Measurements from ENCODE around the gene POLR1D.
A peak's percentile ranks its signal among the peaks of the same experiment; 100 is the strongest.
"Not testable (repeated sequence)": the region's sequence is repeated elsewhere in the genome, so short reads cannot be mapped to it uniquely, and the experiment has no call there.

The POLR1D gene

GRCh38 chr13:27617881-27618321 is 3.8 kb upstream of the POLR1D start:
- DNase-seq (ENCODE audit: low spot score), result no peak

DNA sequence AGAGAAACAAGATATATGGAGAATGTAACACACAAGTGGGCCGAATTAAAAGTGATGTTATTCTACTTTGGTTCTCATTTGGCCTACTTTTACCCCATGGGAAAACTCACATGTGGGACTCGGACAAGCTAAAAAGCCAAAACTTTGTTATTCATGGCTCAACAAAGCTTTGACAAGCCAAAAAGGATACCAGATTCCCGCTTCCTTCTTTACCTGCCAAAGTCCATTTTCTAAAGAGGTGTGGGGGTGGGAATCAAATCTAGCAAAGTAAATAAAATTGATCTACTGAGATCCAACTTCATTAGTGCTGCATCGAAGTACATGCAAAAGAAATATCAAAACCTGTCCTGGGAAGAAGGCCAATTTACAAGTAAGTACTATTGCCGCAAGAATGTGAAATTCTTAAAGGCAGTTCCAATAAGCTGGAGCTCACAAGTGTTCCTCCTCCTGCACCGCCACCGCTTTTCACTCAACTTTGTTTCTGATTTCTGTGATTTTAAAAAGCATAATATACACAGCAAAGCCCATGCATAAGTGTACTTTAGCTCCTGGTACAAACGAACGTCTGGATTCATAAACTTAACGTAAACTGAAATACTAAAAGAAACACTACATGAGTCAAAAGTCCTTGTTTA is 2.5 kb upstream of the POLR1D start:
- DNase-seq (ENCODE audit: low spot score), result no peak

- DNase-seq (ENCODE audit: low spot score), result peak; percentile 46
Observed at GRCh38 chr13:27619728-27620376, 1.8 kb upstream of the POLR1D start.

DNA sequence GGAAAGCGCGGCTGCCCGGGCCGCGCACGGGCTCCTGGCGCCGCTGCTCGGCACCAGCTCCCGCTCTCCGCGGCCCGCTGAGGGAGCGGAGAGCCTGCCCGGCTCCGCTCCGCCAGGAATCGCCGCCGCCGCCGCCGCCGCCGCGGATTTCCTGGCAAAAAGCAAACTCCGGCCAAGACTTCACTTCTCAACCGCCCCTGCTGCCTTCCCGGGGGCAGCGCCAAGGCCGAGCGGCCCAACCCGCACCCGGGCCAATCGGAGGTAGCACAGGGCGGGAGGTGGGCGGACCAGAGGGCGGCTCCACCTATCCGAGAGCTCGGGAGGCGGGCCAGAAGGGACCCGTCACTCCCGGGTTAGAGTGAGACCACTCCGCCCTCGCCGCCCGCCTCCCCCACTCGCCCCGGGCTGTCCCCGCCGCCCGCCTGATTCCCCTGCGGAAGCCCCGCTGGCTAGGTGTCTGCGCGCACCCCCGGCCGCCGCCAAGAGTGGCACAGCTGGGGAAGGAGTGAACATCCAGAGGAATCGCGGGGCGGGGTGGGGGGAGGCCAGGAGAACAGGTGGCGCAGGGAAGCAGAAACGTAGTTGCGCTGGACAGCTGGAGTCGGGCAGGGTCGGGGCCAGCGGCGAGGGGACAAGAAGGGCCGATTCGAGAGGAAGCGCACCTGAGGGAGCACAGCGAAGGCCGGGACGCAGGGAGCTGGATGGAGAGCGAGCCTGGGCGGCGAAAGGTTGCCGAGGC is 1.1 kb upstream of the POLR1D start, which contains the start of gene LNX2:
Gene LNX2 (minus strand): TSS at position 153 of the 739 bp plus-strand sequence. CDS start 38,826 bp downstream, outside the sequence.
- DNase-seq (ENCODE audit: low spot score), result peak; percentile 97

- no peak for DNase-seq (ENCODE audit: low spot score)
Observed at GRCh38 chr13:27621116-27621365, 651 bp upstream of the POLR1D start.

- DNase-seq (ENCODE audit: low spot score), result no peak
Observed at GRCh38 chr13:27622102-27622820, 569 bp downstream of the POLR1D start.

DNA sequence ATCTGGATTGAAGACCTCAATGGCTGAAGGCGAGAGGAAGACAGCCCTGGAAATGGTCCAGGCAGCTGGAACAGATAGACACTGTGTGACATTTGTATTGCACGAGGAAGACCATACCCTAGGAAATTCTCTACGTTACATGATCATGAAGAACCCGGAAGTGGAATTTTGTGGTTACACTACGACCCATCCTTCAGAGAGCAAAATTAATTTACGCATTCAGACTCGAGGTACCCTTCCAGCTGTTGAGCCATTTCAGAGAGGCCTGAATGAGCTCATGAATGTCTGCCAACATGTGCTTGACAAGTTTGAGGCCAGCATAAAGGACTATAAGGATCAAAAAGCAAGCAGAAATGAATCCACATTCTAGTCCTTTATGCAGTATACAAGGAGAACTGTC is 1.2 kb downstream of the POLR1D start:
- no peak for DNase-seq (ENCODE audit: low spot score)

- no peak for DNase-seq (ENCODE audit: low spot score)
Observed at GRCh38 chr13:27624071-27624470, 2.4 kb downstream of the POLR1D start.

DNA sequence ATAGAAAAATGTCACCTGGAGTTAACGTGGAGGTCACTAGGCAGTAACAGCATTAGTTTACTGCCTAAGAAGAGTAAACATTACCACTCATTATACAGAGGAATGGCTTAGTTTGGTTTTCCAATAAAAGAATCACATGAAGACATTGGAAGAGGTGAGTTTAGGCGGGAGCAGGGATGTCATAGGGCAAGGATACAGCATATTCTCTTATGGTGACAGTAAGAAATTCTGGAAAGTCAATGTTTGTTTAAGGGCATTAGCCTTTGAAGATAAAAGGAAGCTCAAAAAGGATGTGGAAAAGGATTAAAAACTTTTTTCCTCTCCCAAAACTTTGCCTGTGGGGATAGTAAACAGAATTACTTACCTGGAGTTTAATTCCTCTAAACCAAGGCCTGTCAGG is 4.1 kb downstream of the POLR1D start:
- DNase-seq (ENCODE audit: low spot score), result no peak

DNA sequence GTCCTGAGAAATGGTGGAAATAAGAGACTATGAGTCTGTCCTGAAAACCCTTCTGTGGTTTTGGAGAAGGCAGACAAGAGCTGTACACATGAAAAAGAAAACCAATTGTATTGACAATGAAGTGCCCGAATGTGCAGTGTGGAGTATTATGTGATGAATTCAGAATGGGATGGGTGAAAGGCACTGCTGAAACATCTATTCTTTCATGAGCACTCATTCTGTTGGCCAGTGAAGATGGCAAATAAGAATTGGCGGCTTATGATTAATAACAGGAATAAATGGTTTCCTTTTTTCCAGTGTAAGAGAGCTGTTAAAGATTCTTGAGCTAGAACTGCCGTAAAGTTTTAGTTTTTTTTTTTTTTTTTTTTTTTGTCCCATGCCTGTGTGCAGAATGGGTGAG is 5.7 kb downstream of the POLR1D start:
- DNase-seq (ENCODE audit: low spot score), result peak; percentile 41

DNA sequence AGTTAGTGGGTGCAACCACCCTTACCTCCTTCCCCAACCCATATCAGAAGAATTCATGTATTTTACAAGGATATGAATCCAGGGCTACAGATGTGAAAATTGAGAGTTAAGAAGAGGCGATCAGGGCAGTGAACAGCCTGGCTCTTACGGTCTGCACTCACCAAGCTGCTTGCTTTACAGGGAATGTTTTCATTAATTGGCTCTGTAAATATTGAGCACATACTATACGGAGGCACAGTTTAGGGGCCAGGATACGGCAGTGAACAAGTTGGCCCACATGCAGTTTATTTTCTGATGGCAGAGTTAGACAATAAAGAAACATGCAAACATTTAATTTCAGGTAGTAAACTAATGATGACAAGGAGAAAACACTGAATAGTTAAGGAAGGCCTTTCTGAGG is 6.4 kb downstream of the POLR1D start:
- no peak for DNase-seq (ENCODE audit: low spot score)

DNA sequence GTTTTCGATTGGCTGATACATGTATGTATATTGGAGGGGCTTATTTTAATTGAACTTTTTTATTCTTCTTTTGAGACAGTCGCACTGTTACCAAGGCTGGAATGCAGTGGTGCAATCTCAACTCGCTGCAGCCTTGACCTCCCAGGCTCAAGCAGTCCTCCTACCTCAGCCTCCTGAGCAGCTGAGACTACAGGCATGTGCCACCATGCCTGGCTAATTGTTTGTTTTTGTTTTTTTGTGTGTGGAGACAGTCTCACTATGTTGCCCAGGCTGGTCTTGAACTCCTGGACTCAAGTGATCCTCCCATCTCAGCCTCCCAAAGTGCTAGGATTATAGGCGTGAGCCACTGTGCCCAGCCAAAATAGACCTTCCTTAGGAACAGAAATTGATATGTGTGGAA is 7.1 kb downstream of the POLR1D start:
- not testable (repeated sequence) for DNase-seq (ENCODE audit: low spot score)

DNA sequence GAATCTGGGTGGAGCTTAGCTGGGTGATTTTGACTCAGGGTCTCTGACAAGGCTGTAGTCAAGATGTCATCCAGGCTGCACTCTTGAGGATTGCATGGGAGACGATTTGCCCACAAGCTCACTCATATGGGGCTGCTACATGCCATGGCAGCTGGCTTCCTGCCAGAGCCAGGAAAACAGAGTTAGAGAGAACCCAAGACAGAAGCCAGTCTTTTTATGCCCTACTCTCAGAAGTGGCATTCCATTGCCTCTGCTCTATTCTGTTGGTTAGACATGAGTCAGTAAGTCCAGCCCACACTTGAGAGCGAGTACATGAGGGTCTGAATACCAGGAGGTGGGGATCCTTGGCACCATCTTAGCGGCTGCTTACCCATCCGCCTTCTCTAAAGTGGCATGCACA is 9.5 kb downstream of the POLR1D start:
- DNase-seq (ENCODE audit: low spot score), result no peak

GRCh38 chr13:27631665-27632064 is 10.0 kb downstream of the POLR1D start:
- no peak for DNase-seq (ENCODE audit: low spot score)

- no peak for DNase-seq (ENCODE audit: low spot score)
Observed at GRCh38 chr13:27632214-27632613, 10.5 kb downstream of the POLR1D start.

GRCh38 chr13:27632648-27633047 is 11.0 kb downstream of the POLR1D start:
- DNase-seq (ENCODE audit: low spot score), result no peak

GRCh38 chr13:27634231-27634630 is 12.5 kb downstream of the POLR1D start:
- DNase-seq (ENCODE audit: low spot score), result no peak

DNA sequence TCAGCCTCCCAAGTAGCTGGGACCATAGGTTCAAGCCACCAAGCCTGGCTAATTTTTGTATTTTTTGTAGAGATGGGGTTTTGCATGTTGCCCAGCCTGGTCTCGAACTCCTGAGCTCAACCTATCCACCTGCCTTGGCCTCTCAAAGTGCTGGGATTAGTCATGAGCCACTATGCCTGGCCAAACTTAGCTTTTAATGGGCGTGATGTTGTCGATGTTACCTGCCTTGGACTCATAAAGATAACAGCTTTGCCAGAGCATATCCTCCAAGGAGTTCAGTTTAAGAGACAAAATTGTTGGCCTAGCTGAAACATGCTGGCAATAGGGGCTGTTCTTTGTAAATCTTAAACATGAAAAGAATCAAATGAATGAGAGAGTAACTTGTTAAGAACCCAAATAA is 13.1 kb downstream of the POLR1D start:
- DNase-seq (ENCODE audit: low spot score), result no peak

DNA sequence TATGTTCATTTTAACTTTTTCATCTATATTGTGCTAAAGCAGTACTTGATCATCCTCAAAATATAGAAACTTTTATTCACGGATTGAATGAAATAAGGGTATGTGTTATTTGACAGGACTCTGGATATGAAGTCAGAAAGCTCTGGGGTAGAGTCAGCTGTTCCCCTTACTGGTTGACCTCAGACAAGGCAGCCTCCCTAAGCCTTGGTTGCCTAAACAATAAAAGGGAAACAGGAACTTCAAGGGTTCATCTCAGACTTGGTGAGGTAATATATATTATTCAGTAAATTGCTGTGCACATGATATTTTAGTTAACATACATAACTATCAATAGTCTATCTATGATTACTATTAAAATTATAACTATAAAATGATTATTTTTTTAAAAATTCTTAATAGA is 13.6 kb downstream of the POLR1D start:
- DNase-seq (ENCODE audit: low spot score), result no peak

- no peak for DNase-seq (ENCODE audit: low spot score)
Observed at GRCh38 chr13:27636589-27637288, 15.0 kb downstream of the POLR1D start.

DNA sequence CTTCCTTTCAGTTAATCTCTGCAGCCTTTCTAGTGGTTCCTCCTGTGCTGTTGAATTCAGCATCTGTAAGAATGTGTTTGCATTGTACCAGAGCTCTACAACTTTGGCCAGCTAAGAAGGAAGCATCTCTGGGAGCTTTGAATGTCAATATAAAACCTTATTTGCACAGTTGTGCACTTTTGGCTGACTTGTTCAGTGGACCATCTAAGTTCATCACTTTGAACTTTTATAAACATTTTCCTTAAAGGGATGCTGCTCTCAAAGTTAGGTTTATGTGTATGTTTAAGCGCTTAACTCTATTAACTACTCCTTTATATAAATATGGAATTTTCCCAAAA is 15.6 kb downstream of the POLR1D start:
- no peak for DNase-seq (ENCODE audit: low spot score)

- no peak for DNase-seq (ENCODE audit: low spot score)
Observed at GRCh38 chr13:27638001-27638400, 16.3 kb downstream of the POLR1D start.
